Liver (tissue), 9 donors: ENCODE data around the gene KMT5C. TPM values are rescaled to one million over a fixed set of nuclear protein-coding genes. Genes with fewer than 3 reads are reported as not detected.

Source experiments
- DNase-seq: peaks from one replicate; pipeline ENCODE4 v3.0.0-alpha.2; 2017; ENCODE audit warnings: low spot score
- H3K27ac ChIP-seq, 2 donors: one replicate each; pipeline ENCODE4 v1.7.0; 2013; ENCODE audit warnings: inconsistent platforms in 2 of 2, low read length in 2 of 2, control low read depth in 1 of 2, low read depth in 1 of 2, mild to moderate bottlenecking in 1 of 2
- H3K27me3 ChIP-seq, 4 donors: one replicate each; pipeline versions ENCODE4 v1.6.1 to v1.7.0; 2013; ENCODE audit warnings: low read length in 3 of 4, inconsistent platforms in 1 of 4, mild to moderate bottlenecking in 1 of 4, moderate library complexity in 1 of 4; ENCODE audit not compliant: control insufficient read depth in 4 of 4, insufficient read depth in 4 of 4
- H3K36me3 ChIP-seq, 4 donors: one replicate each; pipeline versions ENCODE4 v1.6.1 to v1.7.0; 2013; ENCODE audit warnings: low read length in 3 of 4, mild to moderate bottlenecking in 3 of 4, low read depth in 1 of 4, moderate library complexity in 1 of 4; ENCODE audit not compliant: control insufficient read depth in 4 of 4, insufficient read depth in 3 of 4
- H3K4me1 ChIP-seq, 4 donors: one replicate each; pipeline versions ENCODE4 v1.6.1 to v1.7.0; 2013; ENCODE audit warnings: low read length in 3 of 4, mild to moderate bottlenecking in 3 of 4, moderate library complexity in 1 of 4; ENCODE audit not compliant: control insufficient read depth in 4 of 4, insufficient read depth in 4 of 4
- H3K4me3 ChIP-seq, 3 donors: one replicate each; pipeline versions ENCODE4 v1.6.1 to v1.7.0; 2013; ENCODE audit warnings: low read length in 3 of 3, control low read depth in 1 of 3, low read depth in 1 of 3, mild to moderate bottlenecking in 1 of 3
- H3K9ac ChIP-seq, 2 donors: one replicate each; pipeline ENCODE4 v1.7.0; 2013; ENCODE audit warnings: low read length in 2 of 2, mild to moderate bottlenecking in 2 of 2, moderate library complexity in 2 of 2, control low read depth in 1 of 2, low read depth in 1 of 2
- H3K9me3 ChIP-seq, 4 donors: one replicate each; pipeline versions ENCODE4 v1.6.1 to v1.7.0; 2013; ENCODE audit warnings: low read length in 3 of 4; ENCODE audit not compliant: control insufficient read depth in 4 of 4
- ATF3 ChIP-seq: IDR thresholded peaks from 2 replicates; pipeline ENCODE4 v1.6.1; 2016; ENCODE audit warnings: antibody characterized with exemption
- CTCF ChIP-seq: fragments of 150-350 bp; IDR thresholded peaks from 2 replicates; pipeline ENCODE4 v1.5.1; 2017; ENCODE audit warnings: improper control_type of control experiment, low read depth, low read length; ENCODE audit not compliant: missing input control
- EGR1 ChIP-seq, 2 donors: IDR thresholded peaks; 2 replicates each; pipeline ENCODE4 v1.6.1; 2016 to 2018; ENCODE audit warnings: antibody characterized with exemption in 2 of 2, low read depth in 2 of 2
- FOXA1 ChIP-seq: IDR thresholded peaks from 2 replicates; pipeline ENCODE4 v1.6.1; 2016; ENCODE audit warnings: antibody characterized with exemption
- FOXA2 ChIP-seq: IDR thresholded peaks from 2 replicates; pipeline ENCODE4 v1.6.1; 2016; ENCODE audit warnings: antibody characterized with exemption
- GABPA ChIP-seq, 2 donors: IDR thresholded peaks in 1 of 2; conservative IDR thresholded peaks in 1 of 2; 2 replicates each; pipeline ENCODE4 v1.6.1; 2016; ENCODE audit warnings: antibody characterized with exemption in 2 of 2, mild to moderate bottlenecking in 1 of 2, moderate library complexity in 1 of 2
- HNF4G ChIP-seq: IDR thresholded peaks from 2 replicates; pipeline ENCODE4 v1.6.1; 2016; ENCODE audit warnings: antibody characterized with exemption
- MAX ChIP-seq: IDR thresholded peaks from 2 replicates; pipeline ENCODE4 v1.6.1; 2016; ENCODE audit warnings: antibody characterized with exemption
- NR2F2 ChIP-seq: IDR thresholded peaks from 2 replicates; pipeline ENCODE4 v1.6.1; 2016; ENCODE audit warnings: antibody characterized with exemption
- RAD21 ChIP-seq, 2 donors: IDR thresholded peaks; 2 replicates each; pipeline ENCODE4 v1.6.1; 2016; ENCODE audit warnings: antibody characterized with exemption in 2 of 2, mild to moderate bottlenecking in 2 of 2
- REST ChIP-seq: IDR thresholded peaks from 2 replicates; pipeline ENCODE4 v1.6.1; 2016; ENCODE audit warnings: antibody characterized with exemption, mild to moderate bottlenecking
- RXRA ChIP-seq, 2 donors: IDR thresholded peaks; 2 replicates each; pipeline ENCODE4 v1.6.1; 2017 to 2018; ENCODE audit warnings: antibody characterized with exemption in 2 of 2, mild to moderate bottlenecking in 1 of 2
- SP1 ChIP-seq: IDR thresholded peaks from 2 replicates; pipeline ENCODE4 v1.6.1; 2018; ENCODE audit warnings: antibody characterized with exemption, mild to moderate bottlenecking
- TAF1 ChIP-seq: conservative IDR thresholded peaks from 2 replicates; pipeline ENCODE4 v1.6.1; 2016; ENCODE audit warnings: antibody characterized with exemption, mild to moderate bottlenecking
- YY1 ChIP-seq: IDR thresholded peaks from 2 replicates; pipeline ENCODE4 v1.6.1; 2016; ENCODE audit warnings: antibody characterized with exemption, mild to moderate bottlenecking
- ZBTB33 ChIP-seq: IDR thresholded peaks from 2 replicates; pipeline ENCODE4 v1.6.1; 2016; ENCODE audit warnings: antibody characterized with exemption
- WGBS: extraction: QIAGEN DNeasy Blood & Tissue Kit; methylation state at CpG from one replicate; pipeline ENCODE4 v1.1.7; 2013; 5-methylcytosine and 5-hydroxymethylcytosine counted together
- polyA plus RNA-seq, 2 donors: library from polyadenylated mRNA; stranded (reverse) in 1 of 2; unstranded in 1 of 2; fragments of 200-250 nt in 1 of 2; fragments of >200 nt in 1 of 2; fragmentation: Nextera tagmentation in 1 of 2; extraction: Ambion mirVana in 1 of 2; gene quantifications; one replicate each; pipeline versions ENCODE4 v1.2.1 to v1.2.3, GENCODE V29; 2013 to 2015
- total RNA-seq, 2 donors: library from RNA; depleted of rRNA; stranded (reverse); fragments of >200 nt; gene quantifications; one replicate each; pipeline ENCODE4 v1.2.3, GENCODE V29; 2014
- donor health status: healthy.
- donor health status: healthy.
- donor health status: healthy.
- donor health status: healthy.
- donor health status: healthy.

Gene KMT5C
- total and polyA plus RNA-seq, 4 donors = 1.1 to 11.6 (median 3.0) TPM

GRCh38 chr19:55311797-55312196 is 27.9 kb upstream of the KMT5C start:
- Histone ChIP-seq H3K4me3 (no peak overlapping the region), H3K9me3 (peaks cover 0 to 4% (median 1%) of the 10 kb centered on the region in 4 donors), H3K27ac (no peak overlapping the region), H3K27me3 (peaks cover 0 to 4% (median 0%) of the 10 kb centered on the region in 4 donors), H3K4me1 (no peaks in the 10 kb centered on the region), H3K36me3 (no peaks in the 10 kb centered on the region), H3K9ac (no peak overlapping the region)
- TF ChIP-seq REST = no peak
- no peak for TF ChIP-seq EGR1 (IDR thresholded peaks at IDR 0.05; ENCODE audit: low read depth in 2 of 2)
- no peak for TF ChIP-seq TAF1
- TF ChIP-seq SP1 = no peak
- TF ChIP-seq FOXA2 = no peak
- no peak for TF ChIP-seq ATF3
- no peak for TF ChIP-seq MAX
- TF ChIP-seq FOXA1 = no peak
- TF ChIP-seq NR2F2 = no peak
- TF ChIP-seq RAD21 (IDR thresholded peaks at IDR 0.05) = no peak
- no peak for TF ChIP-seq HNF4G
- TF ChIP-seq CTCF = no peak
- no peak for TF ChIP-seq RXRA (IDR thresholded peaks at IDR 0.05)
- TF ChIP-seq YY1 = no peak
- TF ChIP-seq GABPA (IDR thresholded peaks at IDR 0.05 in 1 of 2, conservative IDR thresholded peaks at IDR 0.05 in 1 of 2) = no peak
- 87% methylated on average over 18 of the region's 18 CpGs for WGBS
- DNase-seq = no peak

GRCh38 chr19:55312621-55313512 is 26.8 kb upstream of the KMT5C start:
- Histone ChIP-seq H3K4me1 (no peaks in the 10 kb centered on the region), H3K36me3 (no peaks in the 10 kb centered on the region), H3K4me3 (no peak overlapping the region), H3K27me3 (peaks cover 0 to 4% (median 0%) of the 10 kb centered on the region in 4 donors), H3K27ac (no peak overlapping the region), H3K9ac (no peak overlapping the region), H3K9me3 (peaks cover 0 to 4% (median 1%) of the 10 kb centered on the region in 4 donors)
- DNase-seq = no peak
- no peak for TF ChIP-seq EGR1 (IDR thresholded peaks at IDR 0.05; ENCODE audit: low read depth in 2 of 2)
- TF ChIP-seq NR2F2 = no peak
- TF ChIP-seq ZBTB33 = no peak
- no peak for TF ChIP-seq MAX
- TF ChIP-seq CTCF = no peak
- no peak for TF ChIP-seq HNF4G
- 89% methylated on average over 47 of the region's 47 CpGs for whole genome bisulfite sequencing
